Activated CD8-positive, alpha-beta T cell treated with anti-CD3 and anti-CD28 coated beads for 36 hours (primary cell): Measurements from ENCODE around the gene RNF213. TPM values are rescaled to one million over a fixed set of nuclear protein-coding genes. Genes with fewer than 3 reads are reported as not detected.
A peak's percentile ranks its signal among the peaks of the same experiment; 100 is the strongest.

Experiments
- ATAC-seq: fragments of 200-7000 bp; cut with Tn5 transposase; one replicate; pipeline ENCODE4 v1.10.0; 2021; ENCODE audit warnings: mild to moderate bottlenecking, moderate library complexity
- CTCF ChIA-PET: fragments of 350-600 bp; sonication (Branson Sonifier 250); formaldehyde crosslinking; loops from one replicate; lab custom pipeline; 2021; ENCODE audit warnings: antibody characterized with exemption; lab: Charles Lee
- POLR2A ChIA-PET: fragments of 350-600 bp; sonication (Branson Sonifier 250); formaldehyde crosslinking; loops from one replicate; lab custom pipeline; 2021; ENCODE audit warnings: antibody characterized with exemption; lab: Charles Lee
- DNase-seq: peaks from one replicate; pipeline ENCODE4 v3.0.0-alpha.2; 2020
- H3K27ac Mint-ChIP-seq: one replicate; pipeline ENCODE4 v1.8.0; 2021; ENCODE audit warnings: mild to moderate bottlenecking, mixed read lengths
- H3K27me3 Mint-ChIP-seq: one replicate; pipeline ENCODE4 v1.8.0; 2021; ENCODE audit warnings: mixed read lengths
- H3K36me3 Mint-ChIP-seq: one replicate; pipeline ENCODE4 v1.8.0; 2021; ENCODE audit warnings: low read depth, mixed read lengths
- H3K4me1 Mint-ChIP-seq: one replicate; pipeline ENCODE4 v1.8.0; 2021; ENCODE audit warnings: low read depth, mixed read lengths
- H3K4me3 Mint-ChIP-seq: one replicate; pipeline ENCODE4 v1.8.0; 2021; ENCODE audit warnings: mild to moderate bottlenecking, moderate library complexity, mixed read lengths
- H3K9me3 Mint-ChIP-seq: one replicate; pipeline ENCODE4 v1.8.0; 2021; ENCODE audit warnings: mixed read lengths
- CTCF ChIP-seq: fragments of 200-600 bp; IDR thresholded peaks from one replicate; pipeline ENCODE4 v1.8.0; 2022; ENCODE audit warnings: antibody characterized with exemption, mild to moderate bottlenecking
- intact Hi-C: fragments of 100-400 bp; cut with micrococcal nuclease; formaldehyde crosslinking; loops from one replicate; pipeline ENCODE4 v1.10.0; 2022
- total RNA-seq, 2 experiments: library from RNA; stranded (reverse); gene quantifications; one replicate each; pipeline ENCODE4 v1.2.3, GENCODE V29; 2021

RNF213 gene
- total RNA-seq, 2 experiments from 2014 or later = 131 to 142 TPM

DNA sequence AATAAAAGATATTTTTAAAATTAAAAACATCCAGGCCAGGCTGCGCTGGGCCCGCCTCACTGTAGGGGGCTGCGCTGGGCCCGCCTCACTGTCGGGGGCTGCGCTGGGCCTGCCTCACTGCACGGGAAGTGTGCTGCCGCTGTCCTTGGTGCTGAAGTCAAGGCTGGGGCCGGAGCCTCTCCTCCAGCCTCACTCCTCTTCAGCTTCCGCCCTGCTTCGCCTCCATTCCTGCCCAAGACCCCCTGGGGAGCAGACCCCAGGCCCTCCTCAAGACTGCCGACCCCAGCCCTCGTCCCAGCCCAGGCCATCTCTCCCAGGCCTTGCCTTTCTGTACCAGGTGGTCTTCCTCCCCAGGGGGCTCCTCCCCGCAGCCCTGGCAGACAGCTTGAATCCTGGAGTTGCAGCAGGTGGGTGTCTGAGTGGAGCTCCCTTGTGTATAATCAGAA lies 180.5 kb downstream of the RNF213 start:
- ChIA-PET POLR2A (interaction anchor here (1.1 kb wide), 1 partner anchor 12 kb away, joined by 3 read pairs; no protein-coding TSS in a partner anchor), CTCF (no interaction called here)
- Mint-ChIP-seq H3K36me3 (no peaks in the 10 kb centered on the region), H3K4me1 (no peaks in the 10 kb centered on the region), H3K27me3 (peaks cover 7% of the 10 kb centered on the region), H3K27ac (no peak overlapping the region), H3K9me3 (no peaks in the 10 kb centered on the region), H3K4me3 (no peak overlapping the region)
- DNase-seq (peak; percentile 69), ATAC-seq (peak; percentile 77)
- TF ChIP-seq CTCF = no peak
- intact Hi-C loops = no loop called here

DNA sequence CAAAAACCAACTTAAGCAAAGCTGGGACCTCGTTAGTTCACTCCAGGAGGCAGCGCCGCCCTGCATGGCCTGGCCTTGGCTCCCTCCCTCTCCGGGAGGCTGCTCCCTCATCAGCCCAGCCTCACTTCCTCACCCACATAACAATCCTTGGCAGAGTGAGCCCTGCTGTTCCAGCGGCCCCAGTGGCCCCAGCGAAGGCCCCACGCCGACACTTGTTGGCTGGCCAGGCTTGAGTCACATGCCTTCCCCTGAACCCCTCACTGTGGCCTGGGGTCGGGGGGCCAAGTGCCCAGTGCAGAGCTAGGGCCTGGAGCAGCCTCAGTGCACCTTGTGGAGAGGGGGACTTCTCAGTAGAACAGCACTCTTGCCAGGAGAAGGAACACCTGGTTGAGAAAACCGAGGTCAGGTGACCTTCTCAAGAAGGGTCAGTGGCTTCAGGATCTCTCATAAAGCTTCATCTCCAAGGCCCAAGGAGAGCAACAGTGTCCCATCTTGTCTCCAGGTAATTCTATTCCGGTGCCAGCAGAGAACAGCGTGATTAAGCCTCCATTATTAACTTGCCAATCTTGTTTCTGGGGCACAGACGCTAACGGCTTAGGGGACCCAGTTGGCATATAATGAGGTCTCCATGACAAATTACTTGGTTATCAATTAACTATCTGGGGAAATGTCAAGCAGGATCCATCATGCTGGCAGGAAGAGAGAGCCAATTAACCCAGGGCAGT lies 181.1 kb downstream of the RNF213 start:
- CTCF ChIA-PET = no interaction called here
- peaks cover 7% of the 10 kb centered on the region for H3K27me3 Mint-ChIP-seq
- POLR2A ChIA-PET = interaction anchor here (1.1 to 1.5 kb wide), 2 partner anchors 9 to 11 kb away, joined by 3 read pairs; no protein-coding TSS in a partner anchor

DNA sequence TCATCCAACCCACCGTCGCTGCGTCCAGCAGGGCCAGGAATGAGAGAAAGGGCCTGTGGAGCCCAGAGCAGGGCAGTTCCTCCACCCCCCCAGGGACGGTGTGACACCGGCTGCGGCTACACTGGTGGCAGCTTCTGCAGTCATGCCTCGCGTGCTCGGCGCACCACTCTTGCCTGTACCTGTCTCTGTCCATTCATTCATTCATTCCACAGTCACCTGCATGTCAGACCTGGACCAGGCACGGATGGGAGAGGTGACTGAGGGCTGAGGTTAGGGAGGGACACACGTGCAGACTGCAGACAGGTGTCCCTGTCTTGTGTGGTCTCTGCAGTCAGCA lies 181.6 kb downstream of the RNF213 start:
- Mint-ChIP-seq H3K27ac (no peak overlapping the region), H3K4me1 (no peaks in the 10 kb centered on the region), H3K9me3 (no peaks in the 10 kb centered on the region), H3K27me3 (peaks cover 7% of the 10 kb centered on the region), H3K4me3 (no peak overlapping the region), H3K36me3 (no peaks in the 10 kb centered on the region)
- CTCF ChIA-PET = no interaction called here
- intact Hi-C loops = no loop called here
- DNase-seq = no peak
- POLR2A ChIA-PET = interaction anchor here (1.2 to 1.5 kb wide), 2 partner anchors 9 to 12 kb away, joined by 3 to 6 read pairs; no protein-coding TSS in a partner anchor
- ATAC-seq = no peak
- no peak for TF ChIP-seq CTCF

More for the DNA sequence above, 181.1 kb downstream of the RNF213 start:
- no peaks in the 10 kb centered on the region for H3K4me1 Mint-ChIP-seq
- H3K36me3 Mint-ChIP-seq = no peaks in the 10 kb centered on the region
- no peak overlapping the region for H3K4me3 Mint-ChIP-seq
- intact Hi-C loops = no loop called here
- no peaks in the 10 kb centered on the region for H3K9me3 Mint-ChIP-seq
- TF ChIP-seq CTCF = no peak
- H3K27ac Mint-ChIP-seq = no peak overlapping the region
- DNase-seq (no peak), ATAC-seq (no peak)

GRCh38 chr17:80442764-80443163 lies 182.1 kb downstream of the RNF213 start:
- POLR2A ChIA-PET = interaction anchor here (1.2 to 1.5 kb wide), 2 partner anchors 8 to 11 kb away, joined by 3 to 6 read pairs; no protein-coding TSS in a partner anchor
- CTCF ChIA-PET = interaction anchor here (0.9 kb wide), 1 partner anchor 133 kb away, joined by 4 read pairs; no protein-coding TSS in a partner anchor
- no peaks in the 10 kb centered on the region for H3K4me1 Mint-ChIP-seq
- H3K36me3 Mint-ChIP-seq = no peaks in the 10 kb centered on the region
- peaks cover 7% of the 10 kb centered on the region for H3K27me3 Mint-ChIP-seq
- ATAC-seq (no peak), DNase-seq (no peak)
- H3K9me3 Mint-ChIP-seq = no peaks in the 10 kb centered on the region
- H3K4me3 Mint-ChIP-seq = no peak overlapping the region
- no peak overlapping the region for H3K27ac Mint-ChIP-seq
- intact Hi-C loops = no loop called here
- no peak for TF ChIP-seq CTCF

DNA sequence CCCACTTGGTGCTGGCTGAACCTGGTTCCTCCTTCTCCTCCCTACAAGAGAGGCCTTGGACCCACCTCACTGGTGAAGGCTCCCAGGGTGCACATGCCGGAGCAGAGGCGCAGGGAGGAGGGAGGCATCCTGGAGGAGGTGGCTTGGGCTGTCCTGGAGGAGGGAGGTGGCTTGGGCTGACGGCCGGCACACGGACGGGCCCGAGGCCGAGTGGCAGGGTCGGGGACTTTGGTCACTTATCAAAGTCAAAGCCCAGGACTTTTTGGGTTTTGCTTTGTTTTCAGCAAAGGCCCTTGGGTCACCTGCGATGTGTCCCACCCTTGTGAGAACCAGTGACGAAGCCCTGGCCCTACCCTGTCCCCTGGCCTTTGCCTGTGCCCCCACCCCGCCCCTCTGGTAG lies 182.8 kb downstream of the RNF213 start:
- ATAC-seq (no peak), DNase-seq (no peak)
- H3K4me1 Mint-ChIP-seq = no peaks in the 10 kb centered on the region
- no peaks in the 10 kb centered on the region for H3K36me3 Mint-ChIP-seq
- no peaks in the 10 kb centered on the region for H3K9me3 Mint-ChIP-seq
- POLR2A ChIA-PET = interaction anchor here (1.2 kb wide), 1 partner anchor 11 kb away, joined by 6 read pairs; no protein-coding TSS in a partner anchor
- no peak for TF ChIP-seq CTCF
- no peak overlapping the region for H3K27ac Mint-ChIP-seq
- intact Hi-C loops = no loop called here
- CTCF ChIA-PET = interaction anchor here (0.9 kb wide), 1 partner anchor 132 kb away, joined by 4 read pairs; no protein-coding TSS in a partner anchor
- H3K27me3 Mint-ChIP-seq = peaks cover 7% of the 10 kb centered on the region
- no peak overlapping the region for H3K4me3 Mint-ChIP-seq
